Kidney epithelial cell (primary cell): ENCODE data around the gene COA8. TPM values are rescaled to one million over a fixed set of nuclear protein-coding genes. Genes with fewer than 3 reads are reported as not detected.

Experiments
- DNase-seq: peaks from one replicate; pipeline ENCODE4 v3.0.0-alpha.2; 2010; ENCODE audit warnings: low read depth
- H3K27me3 ChIP-seq: 2 replicates; pipeline ENCODE4 v1.6.0; 2011; ENCODE audit warnings: low read length; ENCODE audit not compliant: control insufficient read depth, insufficient read depth
- H3K36me3 ChIP-seq: 2 replicates; pipeline ENCODE4 v1.5.1; 2011; ENCODE audit warnings: low read length; ENCODE audit not compliant: control insufficient read depth, insufficient read depth
- H3K4me3 ChIP-seq: 2 replicates; pipeline ENCODE4 v1.5.1; 2011; ENCODE audit warnings: low read depth, mild to moderate bottlenecking, control low read depth, low read length
- total RNA-seq: library from RNA; depleted of rRNA; stranded (reverse); fragments of >200 nt; gene quantifications from 2 replicates; pipeline ENCODE4 v1.2.3, GENCODE V29; 2015
- TF ChIP-seq, protein P1 (sequence below): IDR thresholded peaks from 2 replicates; pipeline ENCODE4 v1.5.1; 2011; ENCODE audit warnings: mild to moderate bottlenecking, moderate library complexity, low read length, control low read depth, inconsistent platforms; ENCODE audit not compliant: insufficient read depth, poor library complexity, severe bottlenecking

COA8 gene
- total RNA-seq, 1 donor from 2014 or later: 83.8 TPM

DNA sequence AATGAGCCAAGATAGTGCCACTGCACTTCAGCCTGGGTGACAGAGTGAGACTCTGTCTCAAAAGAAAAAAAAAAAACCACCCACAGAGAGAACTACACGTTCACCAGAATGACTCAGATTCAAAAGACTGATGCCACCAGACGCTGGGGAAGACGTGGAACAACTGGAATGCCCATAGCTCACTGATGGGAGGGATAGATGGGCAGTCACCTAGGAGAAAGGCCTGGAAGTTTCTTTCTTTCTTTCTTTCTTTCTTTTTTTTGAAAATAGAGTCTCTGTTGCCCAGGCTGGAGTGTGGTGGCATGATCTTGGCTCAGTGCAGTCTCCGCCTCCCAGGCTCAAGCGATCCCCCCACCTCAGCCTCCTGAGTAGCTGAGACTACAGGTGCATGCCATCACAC is 56.3 kb downstream of the COA8 start:
- DNase-seq: no peak
- H3K4me3 ChIP-seq: no peak overlapping the region
- H3K36me3 ChIP-seq: no peaks in the 10 kb centered on the region
- no peaks in the 10 kb centered on the region for H3K27me3 ChIP-seq
- TF ChIP-seq, protein P1, sequence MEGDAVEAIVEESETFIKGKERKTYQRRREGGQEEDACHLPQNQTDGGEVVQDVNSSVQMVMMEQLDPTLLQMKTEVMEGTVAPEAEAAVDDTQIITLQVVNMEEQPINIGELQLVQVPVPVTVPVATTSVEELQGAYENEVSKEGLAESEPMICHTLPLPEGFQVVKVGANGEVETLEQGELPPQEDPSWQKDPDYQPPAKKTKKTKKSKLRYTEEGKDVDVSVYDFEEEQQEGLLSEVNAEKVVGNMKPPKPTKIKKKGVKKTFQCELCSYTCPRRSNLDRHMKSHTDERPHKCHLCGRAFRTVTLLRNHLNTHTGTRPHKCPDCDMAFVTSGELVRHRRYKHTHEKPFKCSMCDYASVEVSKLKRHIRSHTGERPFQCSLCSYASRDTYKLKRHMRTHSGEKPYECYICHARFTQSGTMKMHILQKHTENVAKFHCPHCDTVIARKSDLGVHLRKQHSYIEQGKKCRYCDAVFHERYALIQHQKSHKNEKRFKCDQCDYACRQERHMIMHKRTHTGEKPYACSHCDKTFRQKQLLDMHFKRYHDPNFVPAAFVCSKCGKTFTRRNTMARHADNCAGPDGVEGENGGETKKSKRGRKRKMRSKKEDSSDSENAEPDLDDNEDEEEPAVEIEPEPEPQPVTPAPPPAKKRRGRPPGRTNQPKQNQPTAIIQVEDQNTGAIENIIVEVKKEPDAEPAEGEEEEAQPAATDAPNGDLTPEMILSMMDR: no peak

DNA sequence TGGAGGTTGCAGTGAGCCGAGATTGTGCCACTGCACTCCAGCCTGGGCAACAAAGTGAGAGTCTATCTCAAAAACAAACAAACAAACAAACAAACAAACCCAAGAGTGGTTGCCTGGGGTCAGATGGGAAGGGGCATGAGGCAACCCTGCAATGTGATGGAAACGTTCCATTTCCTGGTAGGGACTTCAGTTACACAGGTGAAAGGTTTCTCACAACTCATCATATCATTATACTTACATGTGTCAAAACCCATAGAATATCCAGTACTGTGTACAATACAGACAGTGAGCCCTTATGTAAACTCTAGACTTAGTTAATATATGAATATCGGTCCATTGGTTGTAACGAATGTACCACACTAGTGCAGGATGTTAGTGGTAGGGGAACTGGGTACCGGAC is 59.1 kb downstream of the COA8 start:
- Histone ChIP-seq H3K36me3 (no peaks in the 10 kb centered on the region), H3K4me3 (no peak overlapping the region), H3K27me3 (no peaks in the 10 kb centered on the region)
- TF ChIP-seq, protein P1: no peak
- no peak for DNase-seq

DNA sequence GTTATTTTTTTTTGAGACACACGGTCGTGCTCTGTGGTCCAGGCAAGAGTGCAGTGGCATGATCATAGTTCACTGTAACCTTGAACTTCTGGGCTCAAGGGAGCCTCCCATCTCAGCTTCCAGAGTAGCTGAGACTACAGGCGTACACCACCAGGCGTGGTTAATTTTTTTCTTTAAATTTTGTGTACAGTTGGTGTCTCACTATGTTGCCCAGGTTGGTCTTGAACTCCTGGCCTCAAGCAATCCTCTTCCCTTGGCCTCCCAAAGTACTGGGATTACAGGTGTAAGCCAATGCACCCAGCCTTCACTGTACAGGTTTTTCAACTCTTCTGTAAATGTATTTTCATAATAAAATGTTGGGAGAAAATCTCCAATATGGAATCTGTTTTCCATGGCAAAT is 60.5 kb downstream of the COA8 start:
- no peaks in the 10 kb centered on the region for H3K36me3 ChIP-seq
- DNase-seq: no peak
- no peaks in the 10 kb centered on the region for H3K27me3 ChIP-seq
- TF ChIP-seq, protein P1: no peak
- no peak overlapping the region for H3K4me3 ChIP-seq

DNA sequence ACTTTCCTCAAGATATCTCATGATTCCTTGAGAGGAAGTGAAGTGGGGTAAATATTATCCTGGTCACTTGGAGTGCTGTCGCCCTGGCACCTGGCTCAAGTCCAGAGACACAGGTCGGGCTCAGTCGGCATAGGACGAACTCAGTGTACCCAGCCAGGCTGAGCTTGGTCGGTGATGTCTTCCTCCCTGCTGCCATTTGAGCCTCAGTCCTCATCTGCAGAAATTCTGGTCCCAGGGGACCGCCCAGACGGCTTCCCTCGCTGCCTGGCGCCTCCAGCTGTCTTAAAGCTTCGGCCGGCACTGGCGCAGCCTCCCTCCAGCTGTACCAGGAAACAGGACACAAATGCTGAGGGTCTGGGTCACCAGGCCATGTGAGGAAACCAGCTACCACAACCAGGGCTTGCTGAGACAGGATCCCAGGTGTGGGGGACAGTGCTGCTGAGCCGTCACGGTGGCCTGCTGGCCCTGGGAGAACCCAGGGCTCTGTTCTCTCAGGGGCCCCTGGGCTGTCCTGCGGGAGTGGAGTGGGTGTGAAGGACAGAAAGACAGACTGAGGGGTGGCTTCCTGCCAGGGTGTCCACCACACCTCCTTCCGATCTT is 61.2 kb downstream of the COA8 start:
- Histone ChIP-seq H3K27me3 (no peaks in the 10 kb centered on the region), H3K36me3 (no peaks in the 10 kb centered on the region), H3K4me3 (no peak overlapping the region)
- DNase-seq: no peak
- TF ChIP-seq, protein P1: no peak

DNA sequence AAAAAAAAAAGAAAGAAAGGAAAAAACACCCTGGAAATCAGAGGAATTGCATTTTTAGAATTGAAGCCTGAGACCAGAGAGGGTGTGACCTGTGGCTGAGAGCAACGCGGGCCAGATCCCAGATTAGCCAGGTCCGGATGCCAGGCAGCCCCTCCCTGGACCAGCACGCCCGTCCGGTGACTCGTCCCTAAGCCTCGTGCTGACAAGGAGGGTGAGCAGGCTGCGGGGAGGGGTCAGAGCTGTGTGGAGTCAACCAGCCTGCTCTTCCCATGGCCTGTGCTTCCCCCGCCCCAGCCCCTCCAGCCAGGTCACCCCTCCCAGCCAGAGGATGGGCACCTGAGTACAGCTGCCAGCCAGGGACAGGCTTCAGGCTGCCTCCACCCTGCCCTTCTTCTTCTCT is 62.1 kb downstream of the COA8 start:
- no peaks in the 10 kb centered on the region for H3K36me3 ChIP-seq
- TF ChIP-seq, protein P1: no peak
- DNase-seq: peak; percentile 35
- no peaks in the 10 kb centered on the region for H3K27me3 ChIP-seq
- H3K4me3 ChIP-seq: no peak overlapping the region
